Hair follicular keratinocyte (primary cell): Measurements from ENCODE around the gene LAIR1. TPM values are rescaled to one million over a fixed set of nuclear protein-coding genes. Genes with fewer than 3 reads are reported as not detected.

ENCODE experiments used
- total RNA-seq: library from RNA; depleted of rRNA; stranded (reverse); fragments of >200 nt; gene quantifications from 2 replicates; pipeline ENCODE4 v1.2.3, GENCODE V29; 2015

Gene LAIR1
- total RNA-seq = not detected in 2 replicates

GRCh38 chr19:54364775-54365257 is at the start of gene LAIR1:
LAIR1 (minus strand) TSS chr19:54364931; CDS start chr19:54364804, 127 bp downstream.

GRCh38 chr19:54312436-54313377 is 52.0 kb downstream of the LAIR1 start, which contains the start of gene LILRA5:
LILRA5 (minus strand) TSS chr19:54313166; CDS start chr19:54313019, 147 bp downstream.

Other genes with a start within 250 kb of the LAIR1 start
- gene TFPT, start 249.3 kb downstream of the LAIR1 start, total RNA-seq = 9.0 and 18.6 TPM in 2 replicates
- 44.2 and 74.0 TPM in 2 replicates for gene PRPF31, start 249.2 kb downstream of the LAIR1 start, total RNA-seq
- 12.9 and 18.3 TPM in 2 replicates for gene CNOT3, start 227.2 kb downstream of the LAIR1 start, total RNA-seq
- gene LENG1, start 205.2 kb downstream of the LAIR1 start, total RNA-seq = 7.2 and 8.3 TPM in 2 replicates
- gene TMC4, start 191.8 kb downstream of the LAIR1 start, total RNA-seq = 6.6 and 22.6 TPM in 2 replicates
- gene MBOAT7, start 175.4 kb downstream of the LAIR1 start, total RNA-seq = 73.7 and 97.3 TPM in 2 replicates
- gene TSEN34, start 173.6 kb downstream of the LAIR1 start, total RNA-seq = 140 and 179 TPM in 2 replicates
- gene RPS9, start 164.1 kb downstream of the LAIR1 start, total RNA-seq = 2,479 and 2,533 TPM in 2 replicates
- gene LILRB3, start 141.9 kb downstream of the LAIR1 start, total RNA-seq = not detected in 2 replicates
- gene LILRA6, start 122.1 kb downstream of the LAIR1 start, total RNA-seq = not detected in 2 replicates
- gene LILRB5, start 107.7 kb downstream of the LAIR1 start, total RNA-seq = not detected in 2 replicates
- not detected in 2 replicates for gene LILRB2, start 83.8 kb downstream of the LAIR1 start, total RNA-seq
- not detected in 2 replicates for gene LILRA5, start 51.8 kb downstream of the LAIR1 start, total RNA-seq
- gene LILRA4, start 25.8 kb downstream of the LAIR1 start, total RNA-seq = not detected in 2 replicates
- gene TTYH1, start 50.5 kb upstream of the LAIR1 start, total RNA-seq = not detected in 2 replicates
- gene LENG8, start 84.3 kb upstream of the LAIR1 start, total RNA-seq = 22.6 and 35.8 TPM in 2 replicates
- 4.5 and 8.2 TPM in 2 replicates for gene LENG9, start 98.8 kb upstream of the LAIR1 start, total RNA-seq
- 30.2 and 68.9 TPM in 2 replicates for gene CDC42EP5, start 108.4 kb upstream of the LAIR1 start, total RNA-seq
- not detected in 2 replicates for gene LAIR2, start 137.9 kb upstream of the LAIR1 start, total RNA-seq
- not detected in 2 replicates for gene LILRA2, start 208.9 kb upstream of the LAIR1 start, total RNA-seq
- not detected in 2 replicates for gene LILRA1, start 228.7 kb upstream of the LAIR1 start, total RNA-seq